Measurements from ENCODE around the gene OLFM1.

OLFM1 gene

GRCh38 chr9:135076876-135077430 is 10.5 kb upstream of the OLFM1 start:
- no peak for DNase-seq

GRCh38 chr9:135077497-135078200 is 9.8 kb upstream of the OLFM1 start:
- no peak for DNase-seq

GRCh38 chr9:135078361-135078821 is 9.1 kb upstream of the OLFM1 start:
- DNase-seq: no peak

DNA sequence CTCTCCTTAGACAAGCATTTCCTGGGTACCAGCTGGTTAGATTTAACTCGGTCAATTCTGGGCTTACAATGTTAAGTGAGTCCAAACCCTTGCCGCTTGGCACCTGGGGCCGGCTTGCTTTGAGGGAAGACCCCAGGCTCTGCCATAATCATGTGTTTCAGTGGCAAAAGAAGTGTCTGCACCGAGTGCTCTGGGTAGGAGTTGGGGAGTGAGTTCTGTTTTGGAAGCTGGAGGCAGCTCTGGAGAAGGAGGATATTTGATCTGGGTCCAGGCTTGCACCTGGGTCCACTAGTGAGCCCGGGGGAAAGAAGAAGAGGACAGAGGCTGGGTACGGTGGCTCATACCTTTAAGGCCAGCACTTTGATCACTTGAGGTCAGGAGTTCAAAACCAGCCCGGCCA is 8.4 kb upstream of the OLFM1 start:
- DNase-seq: no peak

DNA sequence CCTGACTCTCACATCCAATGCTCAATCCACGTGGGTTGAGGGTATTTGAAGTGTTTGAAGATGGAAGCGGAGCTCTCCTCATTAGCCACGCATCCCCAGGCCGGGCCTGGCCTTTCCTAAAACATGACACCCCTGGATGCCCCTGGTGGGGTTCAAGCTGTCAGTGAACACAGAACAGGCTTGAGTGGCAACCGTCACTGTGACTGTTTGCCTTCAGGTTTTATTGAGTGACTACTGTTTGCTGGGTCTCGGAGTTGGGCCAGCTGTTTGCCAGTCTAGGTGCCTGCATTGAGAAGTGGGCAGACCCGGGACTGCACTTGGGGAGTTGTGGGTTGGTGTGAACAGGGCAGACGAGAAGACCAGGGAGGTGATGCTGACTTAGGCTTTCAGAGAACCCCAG is 7.8 kb upstream of the OLFM1 start:
- DNase-seq: no peak

- no peak for DNase-seq
Measured at GRCh38 chr9:135080286-135081263, 6.9 kb upstream of the OLFM1 start.

DNA sequence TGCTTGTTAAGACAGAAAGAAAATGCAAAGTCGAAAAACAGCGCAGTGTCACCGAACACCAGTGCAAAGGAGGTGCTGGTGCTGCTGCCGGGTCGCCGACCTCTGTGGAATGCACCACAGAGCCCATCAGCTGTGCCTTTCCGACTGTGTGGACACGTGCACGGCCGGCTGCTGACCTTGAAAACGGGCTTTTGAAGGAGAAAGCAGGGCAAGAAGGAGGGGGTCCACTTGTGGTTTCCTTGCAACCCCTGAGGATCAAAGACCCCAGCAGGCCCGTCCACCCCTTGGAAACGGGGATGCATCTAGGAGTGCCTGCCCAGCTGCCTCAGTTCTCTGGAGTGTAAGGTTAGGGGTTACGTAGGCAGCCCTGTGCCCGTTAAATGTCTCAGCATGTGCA is 6.2 kb upstream of the OLFM1 start:
- DNase-seq: no peak

DNA sequence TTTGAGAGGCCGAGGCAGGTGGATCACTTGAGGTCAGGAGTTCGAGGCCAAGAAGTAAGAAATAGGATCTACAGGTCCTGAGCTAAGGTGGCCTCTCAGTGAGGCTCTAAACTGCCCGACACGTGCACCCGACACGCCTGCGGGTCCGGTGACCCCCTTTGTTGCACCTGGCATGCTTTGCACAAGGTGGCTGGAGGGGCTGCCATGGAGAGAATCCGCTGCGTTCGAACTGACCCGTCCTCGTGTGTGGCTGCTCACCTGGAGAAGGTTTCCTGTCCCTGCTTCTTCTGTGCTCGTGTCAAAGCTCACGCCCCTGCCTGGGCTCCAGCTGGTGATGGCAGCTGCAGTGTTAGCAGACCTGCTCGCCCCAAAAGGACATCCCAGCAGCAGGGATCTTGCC is 5.7 kb upstream of the OLFM1 start:
- DNase-seq: no peak

- no peak for DNase-seq
Measured at GRCh38 chr9:135082536-135082935, 4.9 kb upstream of the OLFM1 start.

DNA sequence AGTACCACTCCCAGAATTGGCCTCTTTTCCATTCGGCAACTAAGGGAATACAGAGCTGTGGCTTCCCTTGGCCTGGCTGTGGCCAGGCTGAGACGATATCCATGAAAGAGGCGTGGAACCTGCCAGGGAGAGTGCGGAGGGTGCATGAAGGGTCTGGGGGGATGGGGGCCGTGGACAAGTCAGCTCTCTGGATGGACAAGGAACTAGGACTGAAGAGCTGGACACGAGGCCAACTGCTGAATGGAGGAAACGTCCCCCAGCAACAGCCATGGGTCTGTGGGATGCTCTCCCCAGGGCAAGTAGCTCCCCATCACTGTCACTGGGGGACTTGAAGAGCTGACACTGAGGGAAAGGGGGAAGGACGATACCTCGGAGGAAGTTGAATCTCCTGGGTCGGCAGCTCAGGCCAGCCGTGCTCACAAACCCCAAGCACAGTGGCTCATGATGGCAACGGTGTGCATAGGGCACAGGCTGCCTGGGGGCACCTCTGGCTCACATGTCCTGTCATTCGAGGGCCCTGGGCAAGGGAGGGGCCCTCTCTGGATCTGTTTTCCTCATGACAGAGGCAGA is 4.1 kb upstream of the OLFM1 start:
- DNase-seq: no peak

DNA sequence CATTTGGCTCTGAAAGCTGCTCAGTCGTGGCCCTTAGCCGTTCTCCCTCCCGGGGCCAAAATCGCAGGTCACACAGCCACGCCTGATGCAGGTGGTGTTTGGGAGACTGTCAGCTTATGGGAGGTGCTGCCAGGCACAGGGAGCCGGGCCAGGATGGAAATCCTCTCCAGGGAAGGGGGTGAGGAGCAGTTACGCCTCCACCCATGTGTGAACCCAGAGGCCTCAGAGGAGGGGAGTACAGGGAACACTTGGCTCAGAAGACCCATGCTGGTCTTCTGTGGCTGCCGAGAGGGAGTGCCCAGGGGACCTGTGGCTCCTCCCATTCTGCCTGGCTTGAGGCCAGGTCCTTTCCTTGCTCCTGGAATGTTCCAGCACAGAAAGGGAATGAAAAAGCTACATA is 3.6 kb upstream of the OLFM1 start:
- no peak for DNase-seq

DNA sequence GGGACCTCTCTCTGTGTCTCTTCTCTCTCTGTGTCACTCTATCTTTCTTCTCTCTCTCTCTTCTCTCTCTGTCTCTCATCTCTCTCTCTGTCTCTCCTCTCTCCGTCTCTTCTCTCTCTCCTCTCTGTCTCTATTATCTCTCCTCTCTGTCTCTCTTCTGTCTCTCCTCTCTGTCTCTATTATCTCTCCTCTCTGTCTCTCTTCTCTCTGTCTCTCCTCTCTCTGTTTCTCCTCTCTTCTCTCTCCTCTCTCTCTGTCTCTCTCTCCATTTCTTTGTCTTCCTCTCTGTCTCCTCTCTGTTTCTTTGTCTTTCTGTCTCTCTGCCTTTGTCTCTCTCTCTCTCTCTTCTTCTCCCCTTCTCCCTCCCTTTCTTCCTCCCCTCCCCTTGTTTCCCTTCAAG is 3.2 kb upstream of the OLFM1 start:
- no peak for DNase-seq

- no peak for DNase-seq
Measured at GRCh38 chr9:135084881-135085760, 2.3 kb upstream of the OLFM1 start.

DNA sequence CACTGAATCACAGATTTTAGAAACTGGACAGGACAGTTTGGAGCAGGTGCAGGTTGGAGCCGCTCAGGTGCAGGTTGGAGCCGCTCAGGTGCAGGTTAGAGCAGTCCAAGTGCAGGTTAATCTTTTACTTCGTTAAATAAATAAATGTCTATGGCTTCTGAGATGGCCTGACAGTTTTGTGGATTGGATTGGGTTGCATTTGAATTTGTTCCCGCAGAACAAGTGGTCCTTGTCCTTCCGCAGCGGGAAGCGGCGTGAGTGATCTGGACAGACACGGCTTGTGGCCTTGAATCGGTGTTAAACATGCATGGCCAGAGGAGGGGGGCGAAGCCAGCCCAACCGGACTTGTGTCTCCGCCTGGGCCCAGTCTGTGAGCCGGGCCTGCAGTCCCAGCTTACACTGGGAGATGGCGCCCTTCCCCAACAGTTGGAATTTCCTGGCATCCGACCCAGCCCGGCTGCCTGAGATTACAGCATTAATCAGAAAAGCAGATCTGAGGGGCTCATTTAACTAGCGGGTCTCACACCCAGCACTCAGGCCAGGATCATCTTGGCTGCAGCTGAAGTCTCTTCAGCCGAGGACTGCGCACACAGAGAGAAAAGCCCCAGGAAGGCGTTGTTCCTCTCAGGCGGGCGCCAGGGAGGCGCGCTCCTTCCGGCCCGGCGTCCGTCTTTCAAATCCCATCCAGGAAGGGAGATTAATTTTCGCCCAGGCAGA is 1.5 kb upstream of the OLFM1 start:
- peak; percentile 61 for DNase-seq

GRCh38 chr9:135086597-135087488 is 625 bp upstream of the OLFM1 start:
- DNase-seq: no peak

DNA sequence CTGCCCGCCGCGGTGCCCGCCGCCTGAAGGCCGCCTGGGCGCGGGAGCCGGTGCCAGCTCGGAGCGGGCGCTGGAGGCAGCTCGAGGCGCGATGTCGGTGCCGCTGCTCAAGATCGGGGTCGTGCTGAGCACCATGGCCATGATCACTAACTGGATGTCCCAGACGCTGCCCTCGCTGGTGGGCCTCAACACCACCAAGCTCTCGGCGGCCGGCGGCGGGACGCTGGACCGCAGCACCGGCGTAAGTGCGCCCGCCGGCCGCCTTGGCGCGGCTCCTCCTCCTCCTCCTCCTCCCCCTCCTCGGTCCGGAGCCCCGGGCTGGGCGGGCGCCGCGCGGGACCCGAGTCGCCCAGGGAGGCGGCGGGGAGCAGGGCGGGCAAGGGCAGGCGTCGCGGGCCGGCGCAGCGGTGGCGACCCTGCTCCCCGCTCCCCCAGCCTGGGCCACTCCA is 455 bp downstream of the OLFM1 start:
- DNase-seq: no peak

DNA sequence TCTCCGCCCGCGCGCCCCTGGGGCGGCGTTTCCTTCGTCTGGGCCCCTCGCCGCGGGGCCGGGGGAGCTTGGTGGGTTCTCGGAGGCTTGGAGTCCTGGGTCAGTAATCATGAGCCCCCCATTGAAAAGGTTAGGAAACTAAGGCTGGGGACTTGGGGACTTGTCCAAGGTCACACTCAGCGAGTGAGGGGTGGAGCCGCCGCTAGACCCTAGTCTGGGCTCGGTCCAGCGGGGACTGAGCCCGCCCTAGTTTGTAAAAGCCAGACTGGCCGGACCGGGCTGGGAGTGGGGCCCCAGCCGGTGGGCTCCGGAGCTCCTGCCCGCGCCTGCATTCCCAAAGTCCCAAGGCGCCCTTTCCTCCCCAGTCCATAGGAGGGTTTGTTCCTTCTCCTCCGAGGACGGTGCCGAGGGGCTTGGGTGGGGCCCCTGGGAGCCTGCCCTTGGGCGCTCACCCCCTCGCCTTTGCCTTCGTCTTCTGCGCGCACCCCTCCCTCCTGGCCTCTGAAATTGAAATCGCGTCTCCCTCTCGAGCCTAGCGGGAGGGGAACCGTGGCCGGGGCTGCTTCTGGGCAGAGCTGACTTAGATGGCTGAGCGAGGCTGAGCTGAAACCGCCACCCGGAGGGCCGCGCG is 995 bp downstream of the OLFM1 start:
- no peak for DNase-seq

DNA sequence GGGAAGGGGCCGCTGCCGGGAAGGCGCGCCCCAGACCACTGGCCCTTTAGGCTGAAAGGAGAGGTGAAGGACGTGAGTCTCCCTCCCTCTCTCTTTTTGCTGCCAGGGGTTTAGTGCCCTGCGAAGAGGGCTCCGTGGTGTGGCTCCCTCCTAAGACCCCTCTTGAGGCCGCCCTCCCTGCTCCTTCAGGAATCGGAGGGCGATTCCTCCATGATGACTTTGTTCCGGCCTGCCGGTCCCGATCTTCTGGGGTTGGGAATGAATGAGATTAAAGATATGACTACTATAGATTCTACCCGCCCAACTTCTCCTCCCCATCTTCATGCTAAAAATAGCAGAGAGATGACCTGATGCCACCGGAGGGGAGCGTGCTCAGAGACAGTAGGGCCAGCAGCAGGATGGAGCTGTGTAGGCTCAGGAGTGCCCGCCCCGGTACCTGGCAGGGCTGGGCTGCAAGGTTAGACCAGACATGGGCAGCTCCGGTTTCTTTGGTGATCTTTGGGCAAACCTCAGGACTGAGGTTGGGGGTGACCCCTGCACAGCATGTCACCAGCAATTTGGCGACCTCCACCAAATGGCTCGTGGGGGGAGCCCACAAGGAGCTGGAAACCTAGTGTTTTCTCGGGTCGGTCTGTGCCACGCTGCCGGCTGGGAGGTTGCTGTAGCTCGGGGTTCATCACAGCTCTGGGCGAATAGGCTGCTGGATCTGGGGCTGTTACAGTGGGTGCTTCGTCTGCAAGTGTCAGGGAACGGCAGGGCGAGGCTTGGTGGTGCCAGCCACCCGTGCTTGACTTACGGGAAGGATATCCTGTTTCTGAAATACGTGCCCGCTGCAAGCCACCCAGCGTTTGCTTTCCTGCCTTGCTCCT is 1.7 kb downstream of the OLFM1 start:
- DNase-seq: no peak

- no peak for DNase-seq
Measured at GRCh38 chr9:135090081-135090480, 2.6 kb downstream of the OLFM1 start.
